OCI-LY7 (cell line): ENCODE results near the gene CRTAC1. TPM values are rescaled to one million over a fixed set of nuclear protein-coding genes. Genes with fewer than 3 reads are reported as not detected.

Source experiments
- BruUV-seq: library from RNA; stranded (reverse); fragments of 400-500 nt; replicated peaks from 2 replicates; lab custom pipeline; 2021; lab: Mats Ljungman, UMichigan
- CTCF ChIA-PET: fragments of 300-600 bp; sonication (Branson Sonifier 250); formaldehyde crosslinking; loops from one replicate; lab custom pipeline; 2022; ENCODE audit warnings: antibody characterized with exemption; ENCODE audit not compliant: unreplicated experiment; lab: Charles Lee
- POLR2A ChIA-PET: fragments of 300-600 bp; sonication (Branson Sonifier 250); formaldehyde crosslinking; loops from one replicate; lab custom pipeline; 2022; ENCODE audit warnings: antibody characterized with exemption; lab: Charles Lee
- DNase-seq: peaks from one replicate; pipeline ENCODE4 v3.0.0-alpha.2; 2015; ENCODE audit warnings: low spot score
- H2AFZ ChIP-seq: fragments of 200-600 bp; sonication (generic), shearing (Covaris generic); 2 replicates; pipeline ENCODE4 v1.6.1; 2014; ENCODE audit warnings: mild to moderate bottlenecking, antibody characterized with exemption, low read length, moderate library complexity
- H3K27ac ChIP-seq: fragments of 200-600 bp; sonication (generic); 2 replicates; pipeline ENCODE4 v1.5.1; 2014; ENCODE audit warnings: mixed run types, low read depth, mild to moderate bottlenecking, moderate library complexity, low read length, inconsistent platforms; ENCODE audit not compliant: poor library complexity, severe bottlenecking
- H3K36me3 ChIP-seq: fragments of 200-600 bp; sonication (generic); 2 replicates; pipeline ENCODE4 v1.6.1; 2014; ENCODE audit warnings: mild to moderate bottlenecking, antibody characterized with exemption, low read length, moderate library complexity, mixed read lengths; ENCODE audit not compliant: insufficient read depth
- H3K4me1 ChIP-seq: fragments of 200-600 bp; sonication (generic); 2 replicates; pipeline ENCODE4 v1.5.1; 2014; ENCODE audit warnings: mild to moderate bottlenecking, low read length; ENCODE audit not compliant: insufficient read depth, poor library complexity, severe bottlenecking
- H3K4me2 ChIP-seq: fragments of 200-600 bp; sonication (generic); 2 replicates; pipeline ENCODE4 v1.6.1; 2014; ENCODE audit warnings: mild to moderate bottlenecking, low read length
- H3K4me3 ChIP-seq: fragments of 200-600 bp; sonication (generic); 2 replicates; pipeline ENCODE4 v1.5.1; 2014; ENCODE audit warnings: mild to moderate bottlenecking, low read depth, low read length; ENCODE audit not compliant: poor library complexity, severe bottlenecking
- H3K79me2 ChIP-seq: fragments of 200-600 bp; sonication (generic); 2 replicates; pipeline ENCODE4 v1.6.1; 2016; ENCODE audit warnings: low read depth, mild to moderate bottlenecking, low read length, moderate library complexity, mixed read lengths; ENCODE audit not compliant: insufficient read depth
- H3K9me2 ChIP-seq: fragments of 200-600 bp; sonication (generic); 2 replicates; pipeline ENCODE4 v1.6.1; 2016; ENCODE audit warnings: mild to moderate bottlenecking, low read length, mixed read lengths; ENCODE audit not compliant: insufficient read depth
- H3K9me3 ChIP-seq: fragments of 200-600 bp; sonication (generic); 2 replicates; pipeline ENCODE4 v1.6.1; 2014; ENCODE audit warnings: mild to moderate bottlenecking, mixed run types, low read length, mixed read lengths
- H4K20me1 ChIP-seq: fragments of 200-600 bp; sonication (generic); 2 replicates; pipeline ENCODE4 v1.6.1; 2014; ENCODE audit warnings: mild to moderate bottlenecking, antibody characterized with exemption, low read length, moderate library complexity, mixed read lengths; ENCODE audit not compliant: insufficient read depth
- EZH2phosphoT487 ChIP-seq: fragments of 200-600 bp; sonication (generic); IDR thresholded peaks from 2 replicates; pipeline ENCODE4 v1.6.1; 2018; ENCODE audit warnings: low read depth, borderline replicate concordance, mild to moderate bottlenecking, mixed run types, antibody characterized with exemption, low read length, moderate library complexity, mixed read lengths
- intact Hi-C: fragments of 100-400 bp; cut with micrococcal nuclease; formaldehyde crosslinking; loops from one replicate; pipeline ENCODE4 v1.10.0; 2022; ENCODE audit not compliant: unreplicated experiment
- total RNA-seq, 2 experiments: library from RNA; depleted of rRNA in 1 of 2; stranded (reverse); fragments of >200 nt in 1 of 2; shearing (Covaris generic) in 1 of 2; gene quantifications; 2 replicates each; pipeline ENCODE4 v1.2.3, GENCODE V29; 2014 to 2022
- TF ChIP-seq, protein P1 (sequence below): fragments of 200-600 bp; sonication (generic); conservative IDR thresholded peaks from 2 replicates; pipeline ENCODE4 v1.5.1; 2014; ENCODE audit warnings: mild to moderate bottlenecking, antibody characterized with exemption, low read length, moderate library complexity, mixed read lengths

Gene CRTAC1
- total RNA-seq, 2 experiments from 2014 or later, result not detected

DNA sequence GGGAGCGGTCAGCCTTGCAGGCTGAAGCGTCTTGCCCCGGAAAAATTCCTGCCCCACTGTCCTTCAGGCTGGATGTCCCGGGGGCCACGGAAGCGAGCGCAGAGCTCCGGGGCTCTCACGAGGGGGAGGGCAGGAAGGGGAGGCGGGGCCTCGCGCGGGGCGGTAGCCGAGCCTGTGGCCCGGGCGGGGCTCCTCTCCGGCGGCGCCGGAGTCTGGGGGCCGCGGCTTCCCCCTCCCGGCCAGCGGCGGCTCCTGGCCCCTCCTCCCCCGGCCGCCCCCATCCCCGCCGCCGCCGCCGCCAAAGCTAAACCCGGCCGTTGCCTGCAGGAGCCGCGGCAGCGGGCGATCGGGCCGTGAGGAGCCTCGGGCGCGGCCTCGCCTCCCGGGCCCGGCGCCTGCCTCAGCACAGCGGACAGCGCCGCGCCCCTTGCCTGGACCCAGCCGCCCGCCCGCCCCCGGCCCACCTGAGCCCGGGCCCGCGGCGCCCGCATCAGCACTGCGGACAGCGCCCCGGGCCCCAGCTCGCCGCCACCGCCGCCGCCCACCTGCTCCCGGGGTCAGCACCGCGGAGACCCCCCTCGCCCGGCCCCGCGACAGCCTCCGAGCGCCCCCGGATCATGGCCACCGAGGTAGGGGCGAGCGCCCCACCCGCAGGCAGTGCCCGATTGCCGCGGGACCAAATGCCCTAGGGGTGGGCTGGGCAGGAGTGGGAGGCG, 180.6 kb downstream of the CRTAC1 start, which contains the start of gene GOLGA7B:
Gene GOLGA7B, plus strand, starts transcription at position 157 of the 716 bp plus-strand sequence. Its CDS starts 461 bp downstream, at position 618.
- H4K20me1 ChIP-seq, result no peaks in the 10 kb centered on the region; the same call in 1 of the 2 replicates
- BruUV-seq, result no TSS peak
- TF ChIP-seq, protein P1, sequence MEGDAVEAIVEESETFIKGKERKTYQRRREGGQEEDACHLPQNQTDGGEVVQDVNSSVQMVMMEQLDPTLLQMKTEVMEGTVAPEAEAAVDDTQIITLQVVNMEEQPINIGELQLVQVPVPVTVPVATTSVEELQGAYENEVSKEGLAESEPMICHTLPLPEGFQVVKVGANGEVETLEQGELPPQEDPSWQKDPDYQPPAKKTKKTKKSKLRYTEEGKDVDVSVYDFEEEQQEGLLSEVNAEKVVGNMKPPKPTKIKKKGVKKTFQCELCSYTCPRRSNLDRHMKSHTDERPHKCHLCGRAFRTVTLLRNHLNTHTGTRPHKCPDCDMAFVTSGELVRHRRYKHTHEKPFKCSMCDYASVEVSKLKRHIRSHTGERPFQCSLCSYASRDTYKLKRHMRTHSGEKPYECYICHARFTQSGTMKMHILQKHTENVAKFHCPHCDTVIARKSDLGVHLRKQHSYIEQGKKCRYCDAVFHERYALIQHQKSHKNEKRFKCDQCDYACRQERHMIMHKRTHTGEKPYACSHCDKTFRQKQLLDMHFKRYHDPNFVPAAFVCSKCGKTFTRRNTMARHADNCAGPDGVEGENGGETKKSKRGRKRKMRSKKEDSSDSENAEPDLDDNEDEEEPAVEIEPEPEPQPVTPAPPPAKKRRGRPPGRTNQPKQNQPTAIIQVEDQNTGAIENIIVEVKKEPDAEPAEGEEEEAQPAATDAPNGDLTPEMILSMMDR, result no peak
- no peak for TF ChIP-seq EZH2phosphoT487
- no peaks in the 10 kb centered on the region for H3K36me3 ChIP-seq
- no peaks in the 10 kb centered on the region for H3K79me2 ChIP-seq
- no peak within 1 kb of the TSS for H3K27ac ChIP-seq
- ChIA-PET POLR2A (no interaction called here), CTCF (interaction anchor here (0.6 kb wide), 1 partner anchor 84 kb away, joined by 5 read pairs; no protein-coding TSS in a partner anchor)
- H3K9me2 ChIP-seq, result no peaks in the 10 kb centered on the region
- peak; percentile 44 for DNase-seq
- intact Hi-C loops, result no loop called here
- H3K9me3 ChIP-seq, result no peaks in the 10 kb centered on the region
- no peaks in the 10 kb centered on the region for H3K4me1 ChIP-seq
- peak within 1 kb of the TSS; percentile 71 for H3K4me3 ChIP-seq
- H2AFZ ChIP-seq, result peak within 1 kb of the TSS; percentile 34; the same call in 1 of the 2 replicates
- H3K4me2 ChIP-seq, result peak within 1 kb of the TSS; percentile 62

DNA sequence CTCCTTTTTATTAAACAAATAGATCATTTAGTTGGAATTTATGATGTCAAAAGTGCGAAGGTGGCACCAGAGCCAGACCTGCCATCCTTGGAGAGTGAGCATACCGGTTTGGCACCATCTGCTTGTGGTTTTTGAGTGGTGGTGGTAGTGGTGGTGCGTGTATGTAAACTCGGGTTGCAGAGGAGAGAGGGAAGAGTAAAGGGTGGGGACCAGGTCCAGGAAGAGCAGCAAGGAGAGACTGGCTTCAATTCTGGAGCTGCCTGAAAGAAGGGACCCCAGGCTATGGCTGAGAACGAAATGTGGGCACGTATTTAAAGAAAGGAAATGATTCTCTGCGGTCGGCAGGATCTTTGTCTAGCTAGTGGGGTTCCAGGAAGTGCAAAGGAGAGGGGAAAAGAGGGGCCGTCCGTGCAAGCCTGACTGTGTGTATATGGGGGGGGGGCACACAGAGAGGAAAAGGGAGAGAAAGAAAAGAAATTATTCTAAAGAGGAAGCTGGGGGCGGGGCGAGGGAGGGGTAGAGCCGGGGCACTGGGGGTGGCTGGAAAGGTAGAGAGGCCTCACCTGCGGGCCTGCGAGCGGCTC, 181.2 kb downstream of the CRTAC1 start:
- no peaks in the 10 kb centered on the region for H3K9me2 ChIP-seq
- no peaks in the 10 kb centered on the region for H3K36me3 ChIP-seq
- H2AFZ ChIP-seq, result peak overlapping the region; percentile 34; the same call in 1 of the 2 replicates
- TF ChIP-seq, protein P1, result no peak
- TF ChIP-seq EZH2phosphoT487, result no peak
- no TSS peak for BruUV-seq
- ChIA-PET POLR2A (no interaction called here), CTCF (interaction anchor here (0.6 kb wide), 1 partner anchor 83 kb away, joined by 5 read pairs; no protein-coding TSS in a partner anchor)
- H4K20me1 ChIP-seq, result no peaks in the 10 kb centered on the region; the same call in 1 of the 2 replicates
- no peaks in the 10 kb centered on the region for H3K4me1 ChIP-seq
- peak overlapping the region; percentile 62 for H3K4me2 ChIP-seq
- peak overlapping the region; percentile 71 for H3K4me3 ChIP-seq
- intact Hi-C loops, result no loop called here
- H3K79me2 ChIP-seq, result no peaks in the 10 kb centered on the region
- DNase-seq, result peak; percentile 5
- no peak overlapping the region for H3K27ac ChIP-seq
- no peaks in the 10 kb centered on the region for H3K9me3 ChIP-seq
